Activated T-cell treated with anti-CD3 and anti-CD28 coated beads, Interleukin-2, amount 50 U/mL, for 72 hours (primary cell): ENCODE results near the gene GRID2. TPM values are rescaled to one million over a fixed set of nuclear protein-coding genes. Genes with fewer than 3 reads are reported as not detected.
"Not testable (repeated sequence)": the region's sequence is repeated elsewhere in the genome, so short reads cannot be mapped to it uniquely, and the experiment has no call there.

Source experiments
- ATAC-seq, 2 donors: fragments of 150-1000 bp; cut with Tn5 transposase; replicated peaks in 1 of 2; 2 replicates each; pipeline ENCODE4 v1.10.0; 2021; ENCODE audit warnings: moderate library complexity in 2 of 2, mild to moderate bottlenecking in 1 of 2
- DNase-seq, 2 donors: peaks; one replicate each; pipeline ENCODE4 v3.0.0; 2021 to 2022; ENCODE audit warnings: mixed read lengths in 1 of 2
- H3K27ac Mint-ChIP-seq: one replicate; pipeline ENCODE4 v1.8.0; 2022; ENCODE audit warnings: mild to moderate bottlenecking, moderate library complexity, mixed read lengths
- H3K27me3 Mint-ChIP-seq: one replicate; pipeline ENCODE4 v1.8.0; 2022; ENCODE audit warnings: low read depth, mixed read lengths
- H3K36me3 Mint-ChIP-seq, 2 donors: one replicate each; pipeline ENCODE4 v1.8.0; 2022; ENCODE audit warnings: mixed read lengths in 2 of 2, mild to moderate bottlenecking in 1 of 2; ENCODE audit not compliant: insufficient read depth in 2 of 2
- H3K4me1 Mint-ChIP-seq: one replicate; pipeline ENCODE4 v1.8.0; 2022; ENCODE audit warnings: low read depth, mixed read lengths
- H3K4me3 Mint-ChIP-seq, 2 donors: one replicate each; pipeline ENCODE4 v1.8.0; 2022; ENCODE audit warnings: mild to moderate bottlenecking in 2 of 2, mixed read lengths in 2 of 2, moderate library complexity in 2 of 2
- H3K9me3 Mint-ChIP-seq, 2 donors: one replicate each; pipeline ENCODE4 v1.8.0; 2022; ENCODE audit warnings: mixed read lengths in 2 of 2
- total RNA-seq, 2 donors: library from RNA; stranded (reverse); gene quantifications; one replicate each; pipeline ENCODE4 v1.2.3, GENCODE V29; 2022

The GRID2 gene
- total RNA-seq, 2 donors from 2014 or later = not detected

DNA sequence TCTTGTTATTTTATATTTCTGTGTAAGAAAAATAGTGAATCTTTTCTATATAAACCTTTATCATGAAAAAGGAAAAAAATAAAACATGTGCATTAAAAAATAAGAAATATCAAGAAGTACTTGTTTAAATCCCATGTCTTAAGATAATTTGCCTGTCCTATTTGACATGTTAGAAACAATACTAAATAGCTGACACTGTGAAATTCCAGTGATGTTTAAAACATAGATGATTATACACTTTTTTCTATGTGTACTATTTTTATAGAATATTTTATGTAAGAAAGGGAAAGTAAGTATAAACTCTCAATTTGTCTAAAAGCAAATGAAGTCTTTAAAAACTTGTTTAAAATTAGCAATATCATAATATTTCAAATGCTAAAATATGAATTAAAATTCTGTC lies 981.6 kb downstream of the GRID2 start:
- Mint-ChIP-seq H3K27ac (no peak overlapping the region), H3K9me3 (peaks cover 0 to 3% of the 10 kb centered on the region in 2 donors), H3K4me3 (no peak overlapping the region), H3K4me1 (no peaks in the 10 kb centered on the region), H3K27me3 (no peaks in the 10 kb centered on the region), H3K36me3 (no peaks in the 10 kb centered on the region)
- ATAC-seq (no peak), DNase-seq (no peak)

DNA sequence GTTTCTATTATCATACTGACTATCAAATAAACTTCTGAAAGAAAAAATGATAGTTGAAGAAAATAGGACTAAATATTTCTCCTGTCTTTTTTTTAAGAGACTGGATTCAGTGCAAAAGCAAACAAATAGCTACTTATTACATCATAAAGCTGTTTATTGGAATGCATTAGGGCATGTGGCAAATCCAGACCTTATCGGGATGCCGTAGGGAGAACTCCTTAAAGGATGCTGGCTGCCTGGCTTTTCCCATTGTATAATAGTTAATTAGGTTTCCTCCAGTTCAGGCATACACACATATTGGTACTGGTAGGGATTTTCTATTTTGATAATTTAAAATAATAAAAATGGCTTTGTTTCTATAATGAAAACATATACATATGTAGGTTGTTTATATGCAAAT lies 985.5 kb downstream of the GRID2 start:
- Mint-ChIP-seq H3K36me3 (no peaks in the 10 kb centered on the region), H3K9me3 (peaks cover 3% of the 10 kb centered on the region in 2 donors), H3K4me1 (no peaks in the 10 kb centered on the region), H3K4me3 (no peak overlapping the region), H3K27ac (no peak overlapping the region), H3K27me3 (no peaks in the 10 kb centered on the region)
- no peak for DNase-seq
- no peak for ATAC-seq

DNA sequence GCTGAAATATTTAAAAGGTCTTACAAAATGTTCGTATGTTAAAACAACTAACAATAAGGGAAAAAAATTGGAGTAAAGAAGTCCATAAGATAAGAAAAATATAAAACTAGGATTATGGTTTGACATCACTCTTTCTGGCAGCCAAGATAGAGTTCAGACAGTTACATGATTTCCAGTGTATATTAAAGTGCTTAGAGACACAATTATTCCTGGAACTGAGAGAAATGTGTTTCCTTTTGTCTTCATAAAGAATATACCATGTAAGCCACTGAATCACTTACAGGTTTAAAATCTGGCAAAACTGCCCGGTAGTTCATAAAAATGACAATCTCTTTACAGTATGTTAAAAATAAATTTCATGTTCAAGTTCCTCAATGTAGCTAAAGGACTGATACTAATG lies 986.1 kb downstream of the GRID2 start:
- DNase-seq (no peak), ATAC-seq (no peak)
- Mint-ChIP-seq H3K9me3 (peaks cover 3% of the 10 kb centered on the region in 2 donors), H3K36me3 (no peaks in the 10 kb centered on the region), H3K27ac (no peak overlapping the region), H3K4me3 (no peak overlapping the region), H3K4me1 (no peaks in the 10 kb centered on the region), H3K27me3 (no peaks in the 10 kb centered on the region)

DNA sequence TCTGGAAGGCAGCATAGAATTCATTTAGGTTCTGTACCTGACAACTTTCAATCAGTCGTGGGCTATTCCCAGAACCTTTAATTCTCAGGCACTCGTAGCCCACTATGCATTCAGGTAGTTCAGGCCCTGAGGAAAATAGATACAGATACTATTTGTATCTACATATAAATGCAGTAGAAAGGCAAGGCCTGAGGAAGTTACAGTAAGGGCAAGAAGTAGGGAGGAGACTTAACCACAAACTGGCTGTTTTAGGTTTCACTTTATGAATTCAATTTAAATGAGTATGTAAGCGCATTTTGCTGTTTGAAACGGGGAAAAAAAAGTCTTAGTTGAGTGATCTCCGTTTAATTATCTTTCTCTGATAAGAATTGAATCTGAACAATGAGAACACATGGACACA lies 995.4 kb downstream of the GRID2 start:
- Mint-ChIP-seq H3K27ac (no peak overlapping the region), H3K4me3 (no peak overlapping the region), H3K36me3 (no peaks in the 10 kb centered on the region), H3K9me3 (peaks cover 2 to 4% of the 10 kb centered on the region in 2 donors), H3K27me3 (no peaks in the 10 kb centered on the region), H3K4me1 (no peaks in the 10 kb centered on the region)
- DNase-seq (no peak), ATAC-seq (no peak)

DNA sequence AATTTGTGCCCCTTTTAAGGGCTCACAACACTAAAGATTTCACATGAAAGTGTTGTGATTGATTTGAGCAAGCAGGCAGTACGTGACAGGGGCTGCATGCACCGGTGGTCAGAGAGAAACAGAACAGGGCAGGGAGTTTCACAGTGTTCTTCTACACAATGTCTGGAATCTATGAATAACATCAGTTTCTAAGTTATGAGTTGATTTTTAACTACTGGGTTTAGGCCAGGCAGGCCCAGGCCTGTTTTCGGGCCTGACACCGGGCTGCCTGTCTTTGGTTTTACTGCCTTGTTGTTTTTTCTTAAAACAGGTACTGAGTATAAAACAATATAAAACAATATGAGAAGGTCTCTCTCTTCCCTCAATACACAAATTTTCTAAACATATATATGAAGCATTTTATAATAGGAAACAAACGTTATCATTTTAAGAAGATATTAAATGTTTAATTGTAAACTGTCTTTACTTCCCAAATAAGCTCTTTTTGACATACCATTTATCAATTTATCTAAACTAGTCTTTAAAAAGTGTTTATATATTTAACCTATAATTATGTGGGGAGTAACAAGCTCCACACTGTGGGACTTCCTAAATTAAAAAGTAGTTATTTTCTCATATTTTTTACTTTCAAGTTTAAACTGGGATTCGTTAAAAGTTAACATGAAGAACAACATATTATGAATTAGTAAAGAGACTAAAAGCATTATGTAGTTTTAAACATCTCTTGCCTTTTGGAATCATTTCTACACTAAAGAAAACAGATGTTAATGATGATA lies 997.2 kb downstream of the GRID2 start:
- not testable (repeated sequence) for DNase-seq, H3K4me1 Mint-ChIP-seq, H3K4me3 Mint-ChIP-seq, H3K27ac Mint-ChIP-seq, H3K36me3 Mint-ChIP-seq, H3K27me3 Mint-ChIP-seq, H3K9me3 Mint-ChIP-seq, ATAC-seq

DNA sequence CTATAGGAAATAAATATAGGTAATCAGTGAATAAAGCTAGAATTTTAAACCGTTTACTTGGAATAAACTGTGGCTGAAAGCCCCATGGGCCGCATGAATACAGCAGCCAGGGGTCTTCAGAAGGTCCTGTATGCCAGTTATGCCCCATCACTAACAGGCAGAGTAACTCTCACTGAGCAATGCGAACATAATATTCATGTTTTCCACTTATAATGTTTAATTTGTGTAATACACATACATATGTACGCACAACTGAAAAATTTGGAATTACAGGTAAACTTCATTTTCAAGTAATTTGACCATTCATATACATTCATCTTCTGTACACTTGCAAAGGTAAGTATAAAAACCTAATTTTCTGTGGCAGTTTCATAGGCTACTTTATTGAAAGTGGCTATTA lies 998.5 kb downstream of the GRID2 start:
- H3K4me3 Mint-ChIP-seq = no peak overlapping the region
- no peak for DNase-seq
- no peaks in the 10 kb centered on the region for H3K4me1 Mint-ChIP-seq
- no peak overlapping the region for H3K27ac Mint-ChIP-seq
- H3K27me3 Mint-ChIP-seq = no peaks in the 10 kb centered on the region
- H3K36me3 Mint-ChIP-seq = no peaks in the 10 kb centered on the region
- no peak for ATAC-seq
- H3K9me3 Mint-ChIP-seq = peaks cover 4 to 7% of the 10 kb centered on the region in 2 donors

DNA sequence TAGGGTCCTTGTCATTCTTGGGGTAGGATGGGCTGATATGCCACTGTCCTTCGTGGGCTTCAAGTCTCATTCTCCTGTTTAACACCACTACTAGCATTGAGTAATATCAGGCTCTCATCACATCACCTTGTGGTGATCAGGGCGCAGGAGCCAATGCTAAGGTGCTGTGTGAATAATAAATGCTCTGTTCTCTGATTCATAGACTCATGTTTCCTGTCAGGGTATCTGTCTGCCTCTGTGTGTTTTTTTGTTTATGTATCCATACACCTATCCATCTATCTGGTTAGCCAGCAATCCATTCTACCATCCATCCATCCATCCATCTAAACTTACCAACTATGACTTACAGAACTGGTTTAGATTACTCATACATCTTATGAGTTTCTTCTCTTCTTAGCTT lies 999.7 kb downstream of the GRID2 start:
- H3K27ac Mint-ChIP-seq = no peak overlapping the region
- ATAC-seq (no peak), DNase-seq (no peak)
- H3K9me3 Mint-ChIP-seq = peaks cover 4 to 7% of the 10 kb centered on the region in 2 donors
- no peak overlapping the region for H3K4me3 Mint-ChIP-seq
- H3K27me3 Mint-ChIP-seq = no peaks in the 10 kb centered on the region
- H3K4me1 Mint-ChIP-seq = no peaks in the 10 kb centered on the region
- no peaks in the 10 kb centered on the region for H3K36me3 Mint-ChIP-seq

DNA sequence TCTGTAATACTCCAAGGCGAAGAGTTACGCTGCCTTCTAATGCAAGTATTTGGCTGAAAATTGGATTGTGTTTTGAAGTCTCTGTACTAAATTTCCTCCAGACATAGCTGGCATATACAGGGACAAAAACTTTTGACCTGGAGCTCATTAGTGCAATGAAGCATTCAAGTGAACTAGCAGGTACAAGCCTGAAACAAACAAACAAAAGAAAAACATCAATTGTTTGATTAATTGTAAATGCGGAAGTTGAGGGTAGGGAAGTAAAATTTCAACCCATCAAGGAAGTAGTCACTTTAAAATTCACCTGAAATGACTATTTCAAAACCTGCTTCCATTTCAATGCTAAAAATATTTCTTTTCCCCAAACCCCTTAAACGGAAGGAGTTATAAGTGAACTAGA lies 1008.5 kb downstream of the GRID2 start:
- no peak for ATAC-seq
- Mint-ChIP-seq H3K4me3 (no peak overlapping the region), H3K27me3 (no peaks in the 10 kb centered on the region), H3K4me1 (no peaks in the 10 kb centered on the region), H3K27ac (no peak overlapping the region), H3K9me3 (peaks cover 0 to 2% of the 10 kb centered on the region in 2 donors), H3K36me3 (no peaks in the 10 kb centered on the region)
- no peak for DNase-seq

- no peak for DNase-seq
- Mint-ChIP-seq H3K4me1 (no peaks in the 10 kb centered on the region), H3K36me3 (no peaks in the 10 kb centered on the region), H3K4me3 (no peak overlapping the region), H3K27me3 (no peaks in the 10 kb centered on the region), H3K27ac (no peak overlapping the region), H3K9me3 (peaks cover 0 to 2% of the 10 kb centered on the region in 2 donors)
- no peak for ATAC-seq
Measured at GRCh38 chr4:93313197-93313596, 1009.4 kb downstream of the GRID2 start.

GRCh38 chr4:93317057-93317456 lies 1013.3 kb downstream of the GRID2 start:
- DNase-seq = no peak
- ATAC-seq = no peak
- Mint-ChIP-seq H3K4me3 (no peak overlapping the region), H3K27me3 (no peaks in the 10 kb centered on the region), H3K4me1 (no peaks in the 10 kb centered on the region), H3K27ac (no peak overlapping the region), H3K36me3 (no peaks in the 10 kb centered on the region), H3K9me3 (peaks cover 2 to 4% of the 10 kb centered on the region in 2 donors)

GRCh38 chr4:93317561-93317960 lies 1013.8 kb downstream of the GRID2 start:
- Mint-ChIP-seq H3K27ac (no peak overlapping the region), H3K27me3 (no peaks in the 10 kb centered on the region), H3K4me1 (no peaks in the 10 kb centered on the region), H3K36me3 (no peaks in the 10 kb centered on the region), H3K4me3 (no peak overlapping the region), H3K9me3 (peaks cover 2 to 4% of the 10 kb centered on the region in 2 donors)
- ATAC-seq = no peak
- no peak for DNase-seq

GRCh38 chr4:93319041-93319440 lies 1015.3 kb downstream of the GRID2 start:
- no peak overlapping the region for H3K4me3 Mint-ChIP-seq
- no peaks in the 10 kb centered on the region for H3K4me1 Mint-ChIP-seq
- H3K36me3 Mint-ChIP-seq = no peaks in the 10 kb centered on the region
- peaks cover 2 to 4% of the 10 kb centered on the region in 2 donors for H3K9me3 Mint-ChIP-seq
- H3K27ac Mint-ChIP-seq = no peak overlapping the region
- H3K27me3 Mint-ChIP-seq = no peaks in the 10 kb centered on the region
- no peak for ATAC-seq
- DNase-seq = no peak

GRCh38 chr4:93320356-93320755 lies 1016.6 kb downstream of the GRID2 start:
- H3K4me1 Mint-ChIP-seq = no peaks in the 10 kb centered on the region
- ATAC-seq = no peak
- no peak overlapping the region for H3K4me3 Mint-ChIP-seq
- DNase-seq = no peak
- no peaks in the 10 kb centered on the region for H3K27me3 Mint-ChIP-seq
- H3K9me3 Mint-ChIP-seq = peaks cover 7 to 10% of the 10 kb centered on the region in 2 donors
- peaks cover 0 to 2% of the 10 kb centered on the region in 2 donors for H3K36me3 Mint-ChIP-seq
- no peak overlapping the region for H3K27ac Mint-ChIP-seq

DNA sequence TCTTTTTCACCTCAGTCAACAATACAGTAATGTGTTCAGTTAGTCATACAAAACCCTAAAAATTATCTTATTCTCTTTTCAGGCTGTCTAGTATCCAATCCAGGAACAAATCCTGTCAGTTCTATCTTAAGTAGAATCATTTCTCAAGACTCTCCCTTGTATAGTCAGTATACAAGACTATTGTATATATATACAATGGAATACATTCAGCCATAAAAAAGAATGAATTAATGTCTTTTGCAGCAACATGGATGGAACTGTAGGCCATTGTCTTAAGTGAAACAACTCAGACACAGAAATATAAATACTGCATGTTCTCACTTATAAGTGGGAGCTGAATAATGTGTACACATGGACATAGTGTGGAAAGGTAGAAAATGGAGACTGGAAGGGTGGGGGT lies 1023.6 kb downstream of the GRID2 start:
- DNase-seq (no peak), ATAC-seq (no peak)
- Mint-ChIP-seq H3K36me3 (peaks cover 0 to 2% of the 10 kb centered on the region in 2 donors), H3K4me1 (no peaks in the 10 kb centered on the region), H3K9me3 (peaks cover 13 to 14% of the 10 kb centered on the region in 2 donors), H3K27me3 (no peaks in the 10 kb centered on the region), H3K4me3 (no peak overlapping the region), H3K27ac (no peak overlapping the region)
